Activated CD4-positive, alpha-beta memory T cell treated with anti-CD3 and anti-CD28 coated beads for 36 hours (primary cell): ENCODE data around the gene PAAF1. TPM values are rescaled to one million over a fixed set of nuclear protein-coding genes. Genes with fewer than 3 reads are reported as not detected.
A peak's percentile ranks its signal among the peaks of the same experiment; 100 is the strongest.
"Not testable (repeated sequence)": the region's sequence is repeated elsewhere in the genome, so short reads cannot be mapped to it uniquely, and the experiment has no call there.

Source experiments
- CTCF ChIA-PET: fragments of 350-600 bp; sonication (Branson Sonifier 250); formaldehyde crosslinking; loops from one replicate; lab custom pipeline; 2021; ENCODE audit warnings: antibody characterized with exemption, inconsistent platforms; lab: Charles Lee
- POLR2A ChIA-PET: fragments of 350-600 bp; sonication (Branson Sonifier 250); formaldehyde crosslinking; loops from one replicate; lab custom pipeline; 2021; ENCODE audit warnings: antibody characterized with exemption; lab: Charles Lee
- DNase-seq: peaks from one replicate; pipeline ENCODE4 v3.0.0-alpha.2; 2020
- H3K27ac Mint-ChIP-seq: one replicate; pipeline ENCODE4 v1.8.0; 2021; ENCODE audit warnings: mixed read lengths
- H3K27me3 Mint-ChIP-seq: one replicate; pipeline ENCODE4 v1.8.0; 2021; ENCODE audit warnings: mixed read lengths
- H3K36me3 Mint-ChIP-seq: one replicate; pipeline ENCODE4 v1.8.0; 2021; ENCODE audit warnings: mixed read lengths
- H3K4me1 Mint-ChIP-seq: one replicate; pipeline ENCODE4 v1.8.0; 2021; ENCODE audit warnings: low read depth, mixed read lengths
- H3K4me3 Mint-ChIP-seq: one replicate; pipeline ENCODE4 v1.8.0; 2021; ENCODE audit warnings: mild to moderate bottlenecking, mixed read lengths
- H3K9me3 Mint-ChIP-seq: one replicate; pipeline ENCODE4 v1.8.0; 2021; ENCODE audit warnings: mixed read lengths
- intact Hi-C: fragments of 100-400 bp; cut with micrococcal nuclease; formaldehyde crosslinking; loops from one replicate; pipeline ENCODE4 v1.15.1; 2023
- total RNA-seq, 2 experiments: library from RNA; stranded (reverse); gene quantifications; one replicate each; pipeline ENCODE4 v1.2.3, GENCODE V29; 2021

PAAF1 gene
- total RNA-seq, 2 experiments from 2014 or later = 29.9 to 33.8 TPM

GRCh38 chr11:73866095-73866579 lies 10.7 kb upstream of the PAAF1 start:
- CTCF ChIA-PET = interaction anchor here (0.7 kb wide), 1 partner anchor 9 kb away, joined by 3 read pairs; no protein-coding TSS in a partner anchor
- H3K27me3 Mint-ChIP-seq = no peaks in the 10 kb centered on the region
- intact Hi-C loops = no loop called here
- no peak for DNase-seq
- H3K4me3 Mint-ChIP-seq = no peak overlapping the region
- no peak overlapping the region for H3K27ac Mint-ChIP-seq
- POLR2A ChIA-PET = no interaction called here
- H3K36me3 Mint-ChIP-seq = peaks cover 12% of the 10 kb centered on the region
- no peaks in the 10 kb centered on the region for H3K9me3 Mint-ChIP-seq
- H3K4me1 Mint-ChIP-seq = peaks cover 9% of the 10 kb centered on the region

GRCh38 chr11:73866586-73866996 lies 10.2 kb upstream of the PAAF1 start:
- Mint-ChIP-seq H3K9me3 (no peaks in the 10 kb centered on the region), H3K27me3 (no peaks in the 10 kb centered on the region), H3K27ac (no peak overlapping the region), H3K4me3 (no peak overlapping the region), H3K36me3 (peaks cover 14% of the 10 kb centered on the region), H3K4me1 (peaks cover 9% of the 10 kb centered on the region)
- ChIA-PET CTCF (interaction anchor here (0.7 kb wide), 1 partner anchor 10 kb away, joined by 3 read pairs; no protein-coding TSS in a partner anchor), POLR2A (no interaction called here)
- intact Hi-C loops = no loop called here
- DNase-seq = no peak

- intact Hi-C loops = no loop called here
- ChIA-PET CTCF (no interaction called here), POLR2A (interaction anchor here (1.1 kb wide), 1 partner anchor 8 kb away, joined by 4 read pairs; no protein-coding TSS in a partner anchor)
- peaks cover 23% of the 10 kb centered on the region for H3K36me3 Mint-ChIP-seq
- DNase-seq = no peak
- no peaks in the 10 kb centered on the region for H3K9me3 Mint-ChIP-seq
- H3K27ac Mint-ChIP-seq = peak overlapping the region; percentile 59
- peaks cover 10% of the 10 kb centered on the region for H3K4me1 Mint-ChIP-seq
- H3K4me3 Mint-ChIP-seq = no peak overlapping the region
- no peaks in the 10 kb centered on the region for H3K27me3 Mint-ChIP-seq
These were observed 7.4 kb upstream of the PAAF1 start for GRCh38 chr11:73869332-73869949.

GRCh38 chr11:73870261-73870660 lies 6.5 kb upstream of the PAAF1 start:
- H3K9me3 Mint-ChIP-seq = no peaks in the 10 kb centered on the region
- POLR2A ChIA-PET = no interaction called here
- intact Hi-C loops = no loop called here
- H3K27me3 Mint-ChIP-seq = no peaks in the 10 kb centered on the region
- H3K4me1 Mint-ChIP-seq = peaks cover 18% of the 10 kb centered on the region
- no peak overlapping the region for H3K4me3 Mint-ChIP-seq
- DNase-seq = no peak
- peaks cover 25% of the 10 kb centered on the region for H3K36me3 Mint-ChIP-seq
- H3K27ac Mint-ChIP-seq = no peak overlapping the region
- CTCF ChIA-PET = no interaction called here

- H3K27ac Mint-ChIP-seq = no peak overlapping the region
- no peaks in the 10 kb centered on the region for H3K9me3 Mint-ChIP-seq
- intact Hi-C loops = no loop called here
- no peaks in the 10 kb centered on the region for H3K27me3 Mint-ChIP-seq
- H3K4me3 Mint-ChIP-seq = no peak overlapping the region
- H3K4me1 Mint-ChIP-seq = peaks cover 34% of the 10 kb centered on the region
- POLR2A ChIA-PET = no interaction called here
- CTCF ChIA-PET = no interaction called here
- no peak for DNase-seq
- H3K36me3 Mint-ChIP-seq = peaks cover 34% of the 10 kb centered on the region
These were observed 3.9 kb upstream of the PAAF1 start for GRCh38 chr11:73872749-73873357.

GRCh38 chr11:73875380-73875779 lies 1.4 kb upstream of the PAAF1 start:
- peak overlapping the region; percentile 94 for H3K27ac Mint-ChIP-seq
- no peaks in the 10 kb centered on the region for H3K9me3 Mint-ChIP-seq
- ChIA-PET POLR2A (no interaction called here), CTCF (no interaction called here)
- H3K27me3 Mint-ChIP-seq = no peaks in the 10 kb centered on the region
- no peak for DNase-seq
- intact Hi-C loops = loop anchor here (5.0 kb wide), 1 partner anchor 107 kb away; the partner anchor contains the start of gene UCP2
- H3K36me3 Mint-ChIP-seq = peaks cover 32% of the 10 kb centered on the region
- peak overlapping the region; percentile 97 for H3K4me3 Mint-ChIP-seq
- H3K4me1 Mint-ChIP-seq = peaks cover 33% of the 10 kb centered on the region

GRCh38 chr11:73875840-73876239 lies 959 bp upstream of the PAAF1 start:
- peaks cover 33% of the 10 kb centered on the region for H3K4me1 Mint-ChIP-seq
- intact Hi-C loops = loop anchor here (1.0 to 5.0 kb wide), 5 partner anchors 87 to 522 kb away; partner anchors contain the start of genes PGM2L1, RAB6A, RELT and UCP2
- H3K4me3 Mint-ChIP-seq = peak overlapping the region; percentile 97
- H3K27ac Mint-ChIP-seq = peak overlapping the region; percentile 94
- peaks cover 31% of the 10 kb centered on the region for H3K36me3 Mint-ChIP-seq
- no peaks in the 10 kb centered on the region for H3K9me3 Mint-ChIP-seq
- ChIA-PET CTCF (no interaction called here), POLR2A (interaction anchor here (1.2 kb wide), 1 partner anchor 29 kb away, joined by 3 read pairs; no protein-coding TSS in a partner anchor)
- DNase-seq = no peak
- H3K27me3 Mint-ChIP-seq = no peaks in the 10 kb centered on the region

- H3K4me3 Mint-ChIP-seq = no peak overlapping the region
- CTCF ChIA-PET = no interaction called here
- peaks cover 22% of the 10 kb centered on the region for H3K36me3 Mint-ChIP-seq
- POLR2A ChIA-PET = no interaction called here
- peaks cover 33% of the 10 kb centered on the region for H3K4me1 Mint-ChIP-seq
- no peak overlapping the region for H3K27ac Mint-ChIP-seq
- intact Hi-C loops = loop anchor here (5.0 kb wide), 1 partner anchor 104 kb away; the partner anchor contains the start of gene UCP2
- no peaks in the 10 kb centered on the region for H3K27me3 Mint-ChIP-seq
- no peak for DNase-seq
- H3K9me3 Mint-ChIP-seq = no peaks in the 10 kb centered on the region
These were observed 2.0 kb downstream of the PAAF1 start for GRCh38 chr11:73878771-73879170.

- Mint-ChIP-seq H3K4me1 (peaks cover 22% of the 10 kb centered on the region), H3K36me3 (peaks cover 17% of the 10 kb centered on the region)
- intact Hi-C loops, H3K9me3 Mint-ChIP-seq, H3K27ac Mint-ChIP-seq, DNase-seq, H3K4me3 Mint-ChIP-seq, H3K27me3 Mint-ChIP-seq: not testable (repeated sequence)
- ChIA-PET POLR2A (interaction anchor here (0.7 kb wide), 1 partner anchor 272 kb away, joined by 7 read pairs; no protein-coding TSS in a partner anchor), CTCF (interaction anchor here (0.6 kb wide), 2 partner anchors 51 to 488 kb away, joined by 3 read pairs; no protein-coding TSS in a partner anchor)
These were observed 3.6 kb downstream of the PAAF1 start for GRCh38 chr11:73880449-73880848.

- H3K36me3 Mint-ChIP-seq = peaks cover 16% of the 10 kb centered on the region
- no peaks in the 10 kb centered on the region for H3K27me3 Mint-ChIP-seq
- peaks cover 8% of the 10 kb centered on the region for H3K4me1 Mint-ChIP-seq
- ChIA-PET POLR2A (no interaction called here), CTCF (no interaction called here)
- no peak overlapping the region for H3K27ac Mint-ChIP-seq
- no peak for DNase-seq
- H3K9me3 Mint-ChIP-seq = no peaks in the 10 kb centered on the region
- intact Hi-C loops = no loop called here
- no peak overlapping the region for H3K4me3 Mint-ChIP-seq
These were observed 7.1 kb downstream of the PAAF1 start for GRCh38 chr11:73883856-73884255.

GRCh38 chr11:73888244-73888643 lies 11.4 kb downstream of the PAAF1 start:
- DNase-seq = no peak
- CTCF ChIA-PET = no interaction called here
- Mint-ChIP-seq H3K27ac (no peak overlapping the region), H3K4me1 (peaks cover 11% of the 10 kb centered on the region), H3K9me3 (no peaks in the 10 kb centered on the region), H3K27me3 (no peaks in the 10 kb centered on the region), H3K36me3 (peaks cover 29% of the 10 kb centered on the region), H3K4me3 (no peak overlapping the region)
- POLR2A ChIA-PET = no interaction called here
- intact Hi-C loops = no loop called here

GRCh38 chr11:73889019-73889418 lies 12.2 kb downstream of the PAAF1 start:
- H3K9me3 Mint-ChIP-seq = no peaks in the 10 kb centered on the region
- DNase-seq = peak; percentile 31
- intact Hi-C loops = no loop called here
- H3K27ac Mint-ChIP-seq = no peak overlapping the region
- H3K27me3 Mint-ChIP-seq = no peaks in the 10 kb centered on the region
- H3K4me3 Mint-ChIP-seq = no peak overlapping the region
- H3K4me1 Mint-ChIP-seq = peaks cover 11% of the 10 kb centered on the region
- ChIA-PET POLR2A (no interaction called here), CTCF (no interaction called here)
- H3K36me3 Mint-ChIP-seq = peaks cover 22% of the 10 kb centered on the region
